ENCODE data around the gene SPECC1. TPM values are rescaled to one million over a fixed set of nuclear protein-coding genes. Genes with fewer than 3 reads are reported as not detected.

SPECC1 gene
- total and polyA plus RNA-seq, 9 of the 15 experiments (the other 6 are each of a cell fraction or from before 2014, with no cell fraction given) = 2.4 to 19.6 (median 14.7) TPM

DNA sequence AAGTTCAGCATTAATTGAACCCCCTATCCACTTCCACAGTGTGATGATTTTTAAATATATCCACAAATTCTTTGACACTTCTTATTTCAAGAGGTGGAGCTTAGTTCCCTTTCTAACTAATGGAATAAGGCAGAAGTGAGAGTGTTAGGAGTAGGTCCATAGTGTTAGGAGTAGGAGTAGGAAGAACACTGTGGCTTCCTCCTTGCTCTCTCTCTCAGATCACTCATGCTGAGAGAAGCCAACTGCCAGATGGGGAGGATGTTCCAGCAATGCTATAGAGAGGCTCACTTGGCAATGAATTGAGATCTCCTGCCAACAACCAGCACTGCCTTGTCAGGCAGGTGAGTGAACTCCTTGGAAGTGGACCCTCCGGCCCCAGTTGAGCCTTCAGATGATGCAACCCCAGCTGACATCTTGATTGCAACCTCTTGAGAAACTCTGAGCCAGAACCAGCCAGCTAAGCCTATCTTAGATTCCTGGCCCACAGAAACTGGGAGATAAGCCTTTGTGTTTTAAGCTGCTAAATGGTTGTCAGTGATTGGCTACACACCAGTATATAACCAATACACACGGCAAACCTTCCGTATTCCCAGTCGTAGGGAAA lies 44.3 kb downstream of the SPECC1 start:
- Histone ChIP-seq H3K9me1 (ENCODE audit: control insufficient read depth, insufficient read depth, low read length) (no peaks in the 10 kb centered on the region), H3K9ac (ENCODE audit: insufficient read depth in 1 of 2, low read depth in 2 of 2, low read length in 2 of 2) (no peak overlapping the region), H3K4me2 (ENCODE audit: insufficient read depth, low read length) (no peak overlapping the region), H3K27ac (ENCODE audit: extremely low read depth, low read depth, low read length) (no peak overlapping the region), H3K27me3 (ENCODE audit: control insufficient read depth in 2 of 2, insufficient read depth in 2 of 2, low read length in 2 of 2) (no peaks in the 10 kb centered on the region), H3K79me2 (ENCODE audit: control insufficient read depth, insufficient read depth, low read length) (no peaks in the 10 kb centered on the region), H3K9me3 (replicated peaks; ENCODE audit: control insufficient read depth, insufficient read depth, low read depth, low read length) (peaks cover 2% of the 10 kb centered on the region; the same call in 1 of the 2 replicates), H3K36me3 (ENCODE audit: control insufficient read depth, insufficient read depth, low read length) (no peaks in the 10 kb centered on the region; the same call in 2 of the 3 replicates), H3K4me3 (no peak overlapping the region), H2AFZ (ENCODE audit: low read depth, low read length) (no peak overlapping the region), H3K4me1 (replicated peaks in 1 of 2; ENCODE audit: control insufficient read depth in 2 of 2, insufficient read depth in 2 of 2, low read length in 2 of 2) (no peaks in the 10 kb centered on the region), H4K20me1 (replicated peaks; ENCODE audit: control insufficient read depth, insufficient read depth, low read length) (no peaks in the 10 kb centered on the region)
- ChIA-PET CTCF (ENCODE audit: low intra/inter-chr PET ratio) (no interaction called here), POLR2A (interaction anchor here (0.9 kb wide), 1 partner anchor 11 kb away, joined by 3 read pairs; no protein-coding TSS in a partner anchor)
- no TSS peak for BruUV-seq (replicated peaks)
- WGBS (ENCODE audit: insufficient coverage, low coverage, missing lambda C conversion rate) = 73% methylated on average over 4 of the region's 4 CpGs
- DNase-seq (ENCODE audit: extremely low read depth in 1 of 4, low spot score in 3 of 4) (peak in 1 of 4 experiments; percentile 4), FAIRE-seq (no peak), ATAC-seq (no peak)
- in situ Hi-C loops (cut with MboI) (no loop called here), intact Hi-C loops (cut with micrococcal nuclease) (no loop called here)
- TF ChIP-seq ZNF41 (CRISPR knock-in tag; conservative IDR thresholded peaks at IDR 0.05) (no peak), ZFP36 (IDR thresholded peaks at IDR 0.05; ENCODE audit: low read depth, low read length, partially characterized antibody) (peak; percentile 37), CEBPB (tag; IDR thresholded peaks at IDR 0.05) (peak; percentile 69), ZNF778 (CRISPR knock-in tag; IDR thresholded peaks at IDR 0.05) (no peak), SREBF1 (IDR thresholded peaks at IDR 0.05; ENCODE audit: borderline replicate concordance, low read depth, low read length) (no peak), XRCC5 (IDR thresholded peaks at IDR 0.05; ENCODE audit: low read depth, low read length) (no peak), ZNF589 (CRISPR knock-in tag; IDR thresholded peaks at IDR 0.05; ENCODE audit: low read depth) (no peak), NRF1 (conservative IDR thresholded peaks at IDR 0.05 in 1 of 2, IDR thresholded peaks at IDR 0.05 in 1 of 2) (no peak), TRIM24 (IDR thresholded peaks at IDR 0.05) (peak; percentile 96), CBX3 (IDR thresholded peaks at IDR 0.05; ENCODE audit: borderline replicate concordance in 1 of 2, low read length in 2 of 2) (peak in 1 of 2 experiments; percentile 40; a peak in 1 of 3 replicates), DIDO1 (tag; IDR thresholded peaks at IDR 0.05; ENCODE audit: low read depth) (no peak)
- TF ChIP-seq, protein P1, sequence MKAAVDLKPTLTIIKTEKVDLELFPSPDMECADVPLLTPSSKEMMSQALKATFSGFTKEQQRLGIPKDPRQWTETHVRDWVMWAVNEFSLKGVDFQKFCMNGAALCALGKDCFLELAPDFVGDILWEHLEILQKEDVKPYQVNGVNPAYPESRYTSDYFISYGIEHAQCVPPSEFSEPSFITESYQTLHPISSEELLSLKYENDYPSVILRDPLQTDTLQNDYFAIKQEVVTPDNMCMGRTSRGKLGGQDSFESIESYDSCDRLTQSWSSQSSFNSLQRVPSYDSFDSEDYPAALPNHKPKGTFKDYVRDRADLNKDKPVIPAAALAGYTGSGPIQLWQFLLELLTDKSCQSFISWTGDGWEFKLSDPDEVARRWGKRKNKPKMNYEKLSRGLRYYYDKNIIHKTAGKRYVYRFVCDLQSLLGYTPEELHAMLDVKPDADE (conservative IDR thresholded peaks at IDR 0.05; ENCODE audit: control insufficient read depth, low read depth, low read length) = no peak
- TF ChIP-seq, protein P2, sequence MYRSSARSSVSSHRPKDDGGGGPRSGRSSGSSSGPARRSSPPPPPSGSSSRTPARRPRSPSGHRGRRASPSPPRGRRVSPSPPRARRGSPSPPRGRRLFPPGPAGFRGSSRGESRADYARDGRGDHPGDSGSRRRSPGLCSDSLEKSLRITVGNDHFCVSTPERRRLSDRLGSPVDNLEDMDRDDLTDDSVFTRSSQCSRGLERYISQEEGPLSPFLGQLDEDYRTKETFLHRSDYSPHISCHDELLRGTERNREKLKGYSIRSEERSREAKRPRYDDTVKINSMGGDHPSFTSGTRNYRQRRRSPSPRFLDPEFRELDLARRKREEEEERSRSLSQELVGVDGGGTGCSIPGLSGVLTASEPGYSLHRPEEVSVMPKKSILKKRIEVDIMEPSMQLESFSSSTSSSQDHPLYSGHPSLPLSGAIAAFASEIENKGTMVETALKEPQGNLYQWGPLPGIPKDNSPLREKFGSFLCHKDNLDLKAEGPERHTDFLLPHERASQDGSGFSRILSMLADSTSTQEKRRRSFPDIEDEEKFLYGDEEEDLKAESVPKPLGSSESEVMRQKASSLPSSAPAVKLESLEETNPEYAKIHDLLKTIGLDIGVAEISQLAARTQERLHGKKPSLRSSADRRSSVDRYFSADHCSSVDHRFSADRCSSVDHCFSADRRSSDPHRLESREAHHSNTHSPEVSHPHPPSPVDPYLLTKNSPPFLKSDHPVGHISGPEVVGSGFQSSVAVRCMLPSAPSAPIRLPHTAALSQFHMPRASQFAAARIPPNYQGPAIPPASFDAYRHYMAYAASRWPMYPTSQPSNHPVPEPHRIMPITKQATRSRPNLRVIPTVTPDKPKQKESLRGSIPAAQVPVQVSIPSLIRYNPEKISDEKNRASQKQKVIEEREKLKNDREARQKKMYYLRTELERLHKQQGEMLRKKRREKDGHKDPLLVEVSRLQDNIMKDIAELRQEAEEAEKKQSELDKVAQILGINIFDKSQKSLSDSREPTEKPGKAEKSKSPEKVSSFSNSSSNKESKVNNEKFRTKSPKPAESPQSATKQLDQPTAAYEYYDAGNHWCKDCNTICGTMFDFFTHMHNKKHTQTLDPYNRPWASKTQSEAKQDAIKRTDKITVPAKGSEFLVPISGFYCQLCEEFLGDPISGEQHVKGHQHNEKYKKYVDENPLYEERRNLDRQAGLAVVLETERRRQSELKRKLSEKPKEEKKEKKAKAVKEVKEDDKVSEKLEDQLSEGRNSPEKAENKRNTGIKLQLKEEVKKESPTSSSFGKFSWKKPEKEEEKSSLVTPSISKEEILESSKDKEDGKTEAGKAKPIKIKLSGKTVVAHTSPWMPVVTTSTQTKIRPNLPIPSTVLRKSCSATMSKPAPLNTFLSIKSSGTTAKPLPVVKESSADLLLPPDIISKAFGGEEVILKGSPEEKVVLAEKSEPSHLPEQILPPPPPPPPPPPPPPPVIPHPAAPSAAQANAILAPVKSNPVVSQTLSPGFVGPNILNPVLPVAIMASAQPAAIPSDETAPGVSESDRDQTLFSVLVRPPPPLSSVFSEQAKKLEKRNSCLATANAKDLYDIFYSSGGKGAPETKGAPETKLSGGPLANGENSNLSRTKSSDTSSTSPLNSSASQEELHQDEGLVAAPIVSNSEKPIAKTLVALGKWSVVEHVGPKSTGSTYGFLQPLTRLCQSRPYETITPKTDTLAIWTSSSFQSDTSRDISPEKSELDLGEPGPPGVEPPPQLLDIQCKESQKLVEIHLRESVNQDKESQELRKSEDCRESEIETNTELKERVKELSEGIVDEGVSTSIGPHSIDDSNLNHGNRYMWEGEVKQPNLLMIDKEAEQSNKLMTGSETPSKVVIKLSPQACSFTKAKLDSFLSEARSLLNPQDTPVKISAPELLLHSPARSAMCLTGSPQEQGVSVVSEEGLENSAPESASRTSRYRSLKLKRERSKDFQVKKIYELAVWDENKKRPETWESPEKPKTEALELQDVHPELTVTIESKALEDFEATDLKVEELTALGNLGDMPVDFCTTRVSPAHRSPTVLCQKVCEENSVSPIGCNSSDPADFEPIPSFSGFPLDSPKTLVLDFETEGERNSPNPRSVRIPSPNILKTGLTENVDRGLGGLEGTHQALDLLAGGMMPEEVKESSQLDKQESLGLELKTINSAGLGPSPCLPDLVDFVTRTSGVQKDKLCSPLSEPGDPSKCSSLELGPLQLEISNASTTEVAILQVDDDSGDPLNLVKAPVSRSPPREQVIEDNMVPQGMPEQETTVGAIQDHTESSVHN (IDR thresholded peaks at IDR 0.05; ENCODE audit: borderline replicate concordance in 1 of 2, low read depth in 1 of 2) = no peak
